ENCODE data around the gene OR5H2.

DNA sequence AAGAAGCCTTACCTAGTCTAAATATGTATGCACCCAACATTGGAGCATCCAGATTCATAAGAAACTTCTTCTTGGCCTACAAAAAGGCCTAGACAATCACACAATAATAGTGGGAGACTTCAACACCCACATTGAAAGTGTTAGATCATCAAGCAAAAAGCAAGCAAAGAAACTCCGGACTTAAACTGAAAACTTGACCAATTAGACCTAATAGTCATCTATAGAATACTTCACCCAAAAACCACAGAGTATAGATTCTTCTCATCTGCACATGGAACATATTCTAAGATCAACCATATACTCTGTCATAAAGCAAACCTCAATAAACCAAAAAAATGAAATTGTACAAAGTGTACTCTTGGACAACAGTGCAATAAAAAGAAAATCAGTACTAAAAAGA is 49.0 kb downstream of the OR5H2 start:
- TF ChIP-seq RARB (CRISPR knock-in tag; IDR thresholded peaks at IDR 0.05): no peak
- no peak for TF ChIP-seq TOX (CRISPR knock-in tag; IDR thresholded peaks at IDR 0.05; ENCODE audit: borderline replicate concordance)
- no peak for TF ChIP-seq CSDC2 (CRISPR knock-in tag; IDR thresholded peaks at IDR 0.05)
- no peak for TF ChIP-seq OSR1 (CRISPR knock-in tag; IDR thresholded peaks at IDR 0.05)
- TF ChIP-seq CREB5 (CRISPR knock-in tag; IDR thresholded peaks at IDR 0.05; ENCODE audit: low read depth): no peak
- TF ChIP-seq, protein P1, sequence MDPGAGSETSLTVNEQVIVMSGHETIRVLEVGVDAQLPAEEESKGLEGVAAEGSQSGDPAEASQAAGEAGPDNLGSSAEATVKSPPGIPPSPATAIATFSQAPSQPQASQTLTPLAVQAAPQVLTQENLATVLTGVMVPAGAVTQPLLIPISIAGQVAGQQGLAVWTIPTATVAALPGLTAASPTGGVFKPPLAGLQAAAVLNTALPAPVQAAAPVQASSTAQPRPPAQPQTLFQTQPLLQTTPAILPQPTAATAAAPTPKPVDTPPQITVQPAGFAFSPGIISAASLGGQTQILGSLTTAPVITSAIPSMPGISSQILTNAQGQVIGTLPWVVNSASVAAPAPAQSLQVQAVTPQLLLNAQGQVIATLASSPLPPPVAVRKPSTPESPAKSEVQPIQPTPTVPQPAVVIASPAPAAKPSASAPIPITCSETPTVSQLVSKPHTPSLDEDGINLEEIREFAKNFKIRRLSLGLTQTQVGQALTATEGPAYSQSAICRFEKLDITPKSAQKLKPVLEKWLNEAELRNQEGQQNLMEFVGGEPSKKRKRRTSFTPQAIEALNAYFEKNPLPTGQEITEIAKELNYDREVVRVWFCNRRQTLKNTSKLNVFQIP (CRISPR knock-in tag; IDR thresholded peaks at IDR 0.05; ENCODE audit: borderline replicate concordance, low read depth): no peak
- no peak for TF ChIP-seq ZFP3 (CRISPR knock-in tag; IDR thresholded peaks at IDR 0.05)
- TF ChIP-seq ZFP30 (CRISPR knock-in tag; IDR thresholded peaks at IDR 0.05): no peak
- no peak for TF ChIP-seq ZNF8 (CRISPR knock-in tag; IDR thresholded peaks at IDR 0.05)
- no peak for TF ChIP-seq PATZ1 (CRISPR knock-in tag; IDR thresholded peaks at IDR 0.05; ENCODE audit: borderline replicate concordance)
- TF ChIP-seq ZNF70 (CRISPR knock-in tag; IDR thresholded peaks at IDR 0.05): no peak
- TF ChIP-seq, protein P2, sequence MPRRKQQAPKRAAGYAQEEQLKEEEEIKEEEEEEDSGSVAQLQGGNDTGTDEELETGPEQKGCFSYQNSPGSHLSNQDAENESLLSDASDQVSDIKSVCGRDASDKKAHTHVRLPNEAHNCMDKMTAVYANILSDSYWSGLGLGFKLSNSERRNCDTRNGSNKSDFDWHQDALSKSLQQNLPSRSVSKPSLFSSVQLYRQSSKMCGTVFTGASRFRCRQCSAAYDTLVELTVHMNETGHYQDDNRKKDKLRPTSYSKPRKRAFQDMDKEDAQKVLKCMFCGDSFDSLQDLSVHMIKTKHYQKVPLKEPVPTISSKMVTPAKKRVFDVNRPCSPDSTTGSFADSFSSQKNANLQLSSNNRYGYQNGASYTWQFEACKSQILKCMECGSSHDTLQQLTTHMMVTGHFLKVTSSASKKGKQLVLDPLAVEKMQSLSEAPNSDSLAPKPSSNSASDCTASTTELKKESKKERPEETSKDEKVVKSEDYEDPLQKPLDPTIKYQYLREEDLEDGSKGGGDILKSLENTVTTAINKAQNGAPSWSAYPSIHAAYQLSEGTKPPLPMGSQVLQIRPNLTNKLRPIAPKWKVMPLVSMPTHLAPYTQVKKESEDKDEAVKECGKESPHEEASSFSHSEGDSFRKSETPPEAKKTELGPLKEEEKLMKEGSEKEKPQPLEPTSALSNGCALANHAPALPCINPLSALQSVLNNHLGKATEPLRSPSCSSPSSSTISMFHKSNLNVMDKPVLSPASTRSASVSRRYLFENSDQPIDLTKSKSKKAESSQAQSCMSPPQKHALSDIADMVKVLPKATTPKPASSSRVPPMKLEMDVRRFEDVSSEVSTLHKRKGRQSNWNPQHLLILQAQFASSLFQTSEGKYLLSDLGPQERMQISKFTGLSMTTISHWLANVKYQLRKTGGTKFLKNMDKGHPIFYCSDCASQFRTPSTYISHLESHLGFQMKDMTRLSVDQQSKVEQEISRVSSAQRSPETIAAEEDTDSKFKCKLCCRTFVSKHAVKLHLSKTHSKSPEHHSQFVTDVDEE (CRISPR knock-in tag; IDR thresholded peaks at IDR 0.05): no peak

All from SK-N-SH treated with all-trans-retinoic acid at 6 μM for 48 hours (cell line).